HG03571 (cell line): ENCODE results near the gene FAM118B.

Experiments
- ATAC-seq: cut with Tn5 transposase; IDR thresholded peaks from one replicate; pipeline ENCODE4 v1.9.1; 2021; ENCODE audit not compliant: unreplicated experiment

FAM118B gene

DNA sequence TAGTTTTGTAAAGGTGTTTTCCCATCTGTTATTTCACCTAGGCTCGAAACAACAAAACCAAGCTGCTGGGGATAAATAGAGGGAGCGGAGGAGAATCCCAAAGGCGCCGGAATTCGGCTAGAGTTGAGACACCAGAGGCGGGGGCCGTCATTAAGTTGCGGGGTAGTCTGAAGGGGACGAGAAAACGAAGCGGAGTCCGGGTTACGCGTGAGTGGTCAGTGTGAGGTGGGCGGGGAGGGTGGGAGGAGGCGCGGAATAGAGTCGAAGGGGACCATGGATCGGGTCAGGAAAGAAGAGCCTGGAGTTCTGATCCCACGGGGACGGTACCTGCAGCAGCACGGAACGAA is 56.8 kb downstream of the FAM118B start:
- ATAC-seq: no peak

DNA sequence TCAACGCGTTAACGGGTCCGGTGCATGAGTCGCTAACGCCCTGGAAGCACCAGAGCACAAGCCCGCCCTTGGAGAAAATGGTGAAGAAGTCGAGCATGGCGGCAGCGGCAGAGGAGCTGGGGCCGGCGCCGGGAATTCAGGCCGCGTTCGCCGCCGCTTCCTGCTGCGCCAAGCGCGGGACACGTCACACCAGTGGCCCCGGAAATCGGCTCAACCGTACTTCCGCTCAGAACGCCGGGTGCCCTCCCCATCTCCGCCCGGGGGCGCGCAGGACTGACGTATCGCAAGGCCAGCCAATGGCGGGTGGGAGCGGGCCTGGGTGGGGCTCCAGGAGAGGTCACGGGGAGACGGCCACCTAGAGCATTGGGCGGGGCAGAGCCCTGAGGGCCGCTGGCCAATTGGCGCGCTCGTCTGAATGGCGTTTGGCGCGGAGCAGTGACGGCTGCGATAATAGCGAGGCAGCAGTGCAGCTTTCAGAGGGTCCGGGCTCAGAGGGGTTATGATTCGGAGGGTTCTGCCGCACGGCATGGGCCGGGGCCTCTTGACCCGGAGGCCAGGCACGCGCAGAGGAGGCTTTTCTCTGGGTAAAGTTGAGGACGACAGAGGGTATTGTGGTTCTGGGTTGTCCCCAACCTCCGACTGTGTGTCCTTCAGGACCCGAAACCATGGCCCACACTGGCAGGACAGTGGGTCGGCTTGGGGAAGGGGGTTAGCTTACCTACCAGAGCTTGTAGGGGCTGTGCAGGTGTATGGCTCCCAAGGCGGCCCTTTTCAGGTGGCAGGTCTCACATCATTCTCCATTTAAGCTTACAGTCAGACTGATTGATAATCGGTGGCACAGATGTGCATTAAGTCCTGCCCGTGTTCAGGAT is 57.4 kb downstream of the FAM118B start, which contains the start of the genes FOXRED1 and SRPRA:
Gene FOXRED1, plus strand, starts transcription at position 447 of the 872 bp plus-strand sequence. Its CDS starts 53 bp downstream, at position 500.
Gene SRPRA, minus strand, starts transcription at position 188 of the 872 bp plus-strand sequence. Its CDS starts 91 bp downstream, at position 97.
- ATAC-seq: peak; percentile 99

DNA sequence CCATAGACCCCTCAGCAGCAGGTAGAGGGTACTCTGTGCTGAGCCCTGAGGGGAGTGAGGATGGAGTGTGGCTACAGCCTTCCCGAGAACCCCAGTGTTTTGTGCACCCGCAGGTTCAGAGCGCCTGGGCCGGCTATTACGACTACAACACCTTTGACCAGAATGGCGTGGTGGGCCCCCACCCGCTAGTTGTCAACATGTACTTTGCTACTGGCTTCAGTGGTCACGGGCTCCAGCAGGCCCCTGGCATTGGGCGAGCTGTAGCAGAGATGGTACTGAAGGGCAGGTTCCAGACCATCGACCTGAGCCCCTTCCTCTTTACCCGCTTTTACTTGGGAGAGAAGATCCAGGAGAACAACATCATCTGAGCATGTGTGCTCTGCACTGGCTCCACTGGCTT is 65.7 kb downstream of the FAM118B start:
- no peak for ATAC-seq

DNA sequence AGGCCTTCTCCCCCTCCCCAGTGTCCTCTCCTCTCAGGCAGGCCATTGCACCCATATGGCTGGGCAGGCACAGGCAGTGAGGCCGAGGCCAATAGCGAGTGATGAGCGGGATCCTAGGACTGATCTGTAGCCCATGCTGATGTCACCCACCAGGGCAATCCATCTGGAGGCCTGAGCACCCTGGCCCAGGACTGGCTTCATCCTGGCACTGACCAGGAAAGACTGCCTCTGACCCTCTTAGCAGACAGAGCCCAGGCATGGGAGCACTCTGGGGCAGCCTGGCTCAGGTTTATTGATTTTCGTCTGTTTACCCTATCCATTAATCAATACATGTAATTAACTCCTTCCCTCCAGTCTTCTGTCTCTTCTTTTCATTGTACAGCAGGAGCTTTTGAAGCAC is 66.2 kb downstream of the FAM118B start:
- ATAC-seq: no peak

DNA sequence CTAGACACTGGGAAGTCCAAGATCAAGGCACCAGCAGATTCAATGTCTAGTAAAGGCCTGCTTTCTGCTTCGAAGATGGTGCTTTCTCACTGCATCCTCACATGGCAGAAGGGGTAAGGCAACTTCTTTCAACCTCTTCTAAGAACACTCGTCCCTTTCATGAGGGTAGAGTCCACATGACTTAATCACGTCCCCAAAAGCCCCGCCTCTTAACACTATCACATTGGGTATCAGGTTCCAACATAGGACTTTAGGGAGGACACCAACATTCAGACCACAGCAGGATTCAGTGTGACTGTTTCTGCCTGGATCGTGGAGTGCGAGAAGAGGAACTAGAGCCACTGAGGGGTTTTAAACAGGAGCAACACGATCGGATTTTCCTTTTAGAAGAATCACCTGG is 67.6 kb downstream of the FAM118B start:
- ATAC-seq: no peak

DNA sequence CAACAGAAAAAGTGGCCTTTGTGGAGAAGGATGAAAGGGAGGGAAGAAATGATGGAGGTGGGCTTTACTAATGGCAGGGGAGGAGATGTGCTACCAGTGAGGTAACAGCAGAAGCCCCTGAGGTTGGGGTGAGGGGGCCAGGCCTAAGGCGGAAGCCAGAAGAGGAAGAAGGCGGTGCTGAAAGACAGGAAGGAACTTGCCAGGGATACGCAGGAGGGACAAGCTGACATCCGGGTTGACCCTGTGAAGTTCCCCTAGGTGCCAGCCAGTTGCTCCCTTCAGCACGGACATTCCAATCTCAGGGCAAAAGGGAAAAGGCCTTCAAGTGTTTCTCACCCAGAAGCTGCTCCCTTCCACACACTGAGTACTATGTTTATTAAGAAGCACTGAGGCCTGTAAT is 69.0 kb downstream of the FAM118B start:
- no peak for ATAC-seq

DNA sequence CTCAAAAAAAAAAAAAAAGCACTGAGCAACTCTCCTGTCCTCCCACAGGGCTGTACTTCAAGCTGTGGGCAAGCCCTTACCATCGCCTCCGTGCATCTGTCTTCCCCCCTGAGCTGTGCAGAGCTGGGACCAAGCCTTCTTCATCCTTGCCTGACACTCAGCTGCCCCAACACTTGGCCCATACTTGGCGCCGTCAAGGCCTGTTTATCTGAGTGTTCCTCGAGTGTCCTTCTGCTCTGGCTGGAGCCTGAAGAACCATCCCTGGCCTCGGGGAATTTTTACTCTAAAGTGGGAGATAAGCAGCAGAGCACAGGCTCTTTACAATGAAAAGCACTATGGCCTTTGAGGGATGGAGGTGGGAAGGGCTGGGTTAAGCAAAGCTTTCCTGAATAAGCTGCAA is 69.7 kb downstream of the FAM118B start:
- ATAC-seq: no peak

DNA sequence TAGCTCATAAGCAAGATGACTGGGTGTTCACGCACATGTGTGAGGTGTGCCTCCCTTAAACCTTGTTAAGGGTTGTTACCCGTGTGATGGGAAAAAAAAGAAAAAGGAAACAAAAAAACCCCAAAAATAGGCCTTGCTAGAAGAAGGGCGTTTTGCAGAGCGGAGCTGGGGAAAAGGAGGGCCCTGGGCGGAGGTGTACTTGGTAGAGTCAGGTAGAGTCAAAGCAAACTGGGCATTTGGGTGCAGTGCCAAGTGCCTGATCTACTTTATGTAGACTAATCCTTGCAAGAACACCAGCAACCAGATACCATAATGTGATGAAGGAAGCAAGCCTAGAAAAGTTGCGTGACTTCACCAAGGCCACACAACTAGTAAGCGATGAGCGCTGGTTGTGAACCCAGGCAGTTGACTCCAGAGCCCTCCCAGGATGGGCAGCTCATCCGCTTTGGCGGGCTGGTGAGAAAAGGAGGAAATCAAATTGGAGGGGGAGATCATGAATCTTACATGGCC is 70.1 kb downstream of the FAM118B start:
- ATAC-seq: no peak

DNA sequence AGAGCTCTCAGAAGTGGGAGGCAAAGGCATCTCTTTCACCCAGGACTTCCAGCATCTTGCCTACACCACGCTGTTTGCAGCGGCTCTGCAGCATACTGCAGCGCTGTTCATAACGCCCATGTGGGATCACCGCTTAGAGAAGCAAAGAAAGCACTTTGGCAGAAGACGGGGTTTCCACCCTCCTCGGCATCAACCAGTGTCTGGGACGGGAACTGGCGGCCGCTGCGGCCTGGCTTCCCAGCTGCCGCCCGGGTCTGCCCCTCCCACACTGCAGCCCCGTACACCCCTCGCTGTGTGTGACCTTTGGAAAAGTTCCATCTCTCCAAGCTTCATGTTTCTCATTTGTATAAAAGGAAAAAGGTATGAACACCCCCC is 70.8 kb downstream of the FAM118B start:
- ATAC-seq: no peak

DNA sequence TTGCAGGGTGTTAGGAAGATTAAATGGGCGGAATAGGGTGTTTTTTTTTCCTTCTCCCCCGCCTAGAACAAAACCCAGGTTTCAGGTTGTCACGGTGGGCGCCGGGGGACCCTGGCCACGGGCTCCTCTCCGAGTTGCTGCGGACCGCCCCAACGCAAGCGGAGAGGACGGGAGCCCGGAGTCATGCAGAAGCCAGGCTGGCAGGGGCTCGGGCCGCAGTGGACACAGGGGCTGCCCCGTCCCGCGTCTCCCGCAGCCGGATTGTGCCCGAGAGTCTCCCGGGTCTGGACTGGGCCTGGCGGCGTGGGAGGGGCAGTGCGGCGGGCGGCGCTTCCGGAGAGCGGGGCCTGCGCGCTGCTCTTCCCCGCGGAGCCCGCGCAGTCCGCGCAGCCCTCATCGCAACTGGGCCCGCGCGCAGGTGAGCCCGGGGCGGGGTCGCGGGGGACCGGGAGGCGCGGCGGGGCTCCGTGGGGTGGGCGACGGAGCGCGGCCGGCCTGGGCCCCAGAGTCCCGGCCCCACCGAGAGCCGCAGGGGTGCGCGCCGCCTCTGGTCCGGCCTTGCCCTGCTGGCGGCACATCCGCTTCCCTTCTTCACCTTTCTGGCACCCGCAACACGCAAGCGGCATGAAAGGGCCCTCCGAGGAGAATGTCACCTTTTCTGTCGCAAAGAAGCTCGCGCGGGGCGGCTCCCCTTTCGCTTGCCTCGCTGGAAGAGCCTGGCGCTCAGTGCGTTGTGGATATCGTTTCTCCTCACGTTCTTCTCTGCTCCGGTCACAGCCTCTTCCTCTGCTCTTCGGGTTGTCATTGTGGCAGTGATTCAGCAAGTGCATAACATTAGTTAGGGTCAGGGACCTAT is 71.4 kb downstream of the FAM118B start, which contains the start of gene TIRAP:
Gene TIRAP, plus strand, starts transcription at position 358 of the 856 bp plus-strand sequence. CDS start 7,802 bp downstream, outside the sequence.
- peak; percentile 62 for ATAC-seq

DNA sequence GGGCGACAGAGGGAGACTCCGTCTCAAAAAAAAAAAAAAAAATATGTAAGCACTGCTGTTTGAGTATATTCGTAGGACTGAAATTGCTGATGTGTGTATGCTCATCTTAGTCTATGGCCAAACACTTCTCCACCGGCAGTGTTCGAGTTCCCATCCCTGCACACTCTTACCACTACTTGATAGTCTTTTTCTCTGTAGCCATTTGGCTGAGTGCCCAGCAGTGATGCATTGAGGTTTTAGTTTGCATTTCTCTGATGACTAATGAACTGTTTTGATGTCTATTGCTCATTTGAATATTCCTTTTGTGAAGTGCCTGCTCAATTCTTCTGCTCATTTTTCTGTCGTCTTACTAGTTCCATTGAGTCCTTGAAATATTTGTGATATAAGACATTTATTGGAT is 73.2 kb downstream of the FAM118B start:
- ATAC-seq: peak; percentile 45

DNA sequence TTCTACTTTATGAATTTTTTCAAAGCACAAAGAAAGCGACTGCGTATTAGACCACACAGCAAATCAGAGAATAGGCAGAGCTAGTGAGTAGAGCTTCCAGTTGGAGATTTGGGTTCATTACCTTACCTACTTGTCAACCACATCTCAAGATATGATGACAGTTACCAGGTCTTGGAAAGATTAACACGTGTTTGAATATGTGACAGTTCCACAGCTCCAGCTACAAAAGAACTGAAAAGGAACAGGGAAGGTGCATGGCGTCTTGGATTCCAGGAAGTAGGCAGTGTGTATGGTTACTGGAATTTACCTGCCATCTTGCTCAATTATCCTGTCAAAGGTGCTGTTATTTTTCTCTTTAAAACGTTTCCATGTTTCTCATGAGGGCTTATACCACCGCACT is 76.7 kb downstream of the FAM118B start:
- no peak for ATAC-seq

DNA sequence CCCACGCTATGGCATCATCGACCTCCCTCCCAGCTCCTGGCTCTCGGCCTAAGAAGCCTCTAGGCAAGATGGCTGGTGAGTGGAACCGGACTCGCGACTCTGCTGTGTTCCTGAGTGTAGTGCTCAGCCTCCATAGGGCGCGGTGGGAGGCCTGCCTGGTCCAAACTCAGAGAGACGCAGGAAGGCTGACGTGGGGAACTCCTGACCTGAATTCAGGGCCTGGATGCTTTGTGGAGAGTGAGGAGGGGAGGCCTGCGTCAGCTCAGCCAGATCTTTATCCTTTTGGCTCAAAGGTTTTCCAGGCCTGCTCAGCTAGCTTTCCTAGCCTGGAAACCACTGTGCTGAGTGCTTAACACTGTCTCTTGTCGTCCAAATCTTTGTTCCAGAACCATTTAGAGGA is 79.3 kb downstream of the FAM118B start:
- no peak for ATAC-seq

DNA sequence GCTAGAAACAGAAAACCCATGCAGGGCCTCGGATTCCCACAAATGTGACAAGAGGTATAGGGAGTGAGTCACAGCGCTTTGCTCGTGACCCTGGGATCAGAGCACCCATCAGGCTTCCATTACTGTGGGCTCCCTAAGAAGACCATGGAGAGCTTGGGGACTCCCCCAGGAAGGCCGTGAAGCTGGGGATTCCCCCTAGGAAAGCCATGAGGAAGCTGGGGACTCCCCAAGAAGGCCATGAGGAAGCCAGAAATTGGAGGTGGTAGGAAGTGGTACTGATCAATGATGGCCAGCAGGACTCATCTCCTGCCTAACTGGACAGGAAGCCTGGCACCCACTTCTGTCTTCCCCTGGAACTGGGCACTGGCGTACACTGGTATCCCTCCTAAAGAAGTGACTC is 82.1 kb downstream of the FAM118B start:
- no peak for ATAC-seq

DNA sequence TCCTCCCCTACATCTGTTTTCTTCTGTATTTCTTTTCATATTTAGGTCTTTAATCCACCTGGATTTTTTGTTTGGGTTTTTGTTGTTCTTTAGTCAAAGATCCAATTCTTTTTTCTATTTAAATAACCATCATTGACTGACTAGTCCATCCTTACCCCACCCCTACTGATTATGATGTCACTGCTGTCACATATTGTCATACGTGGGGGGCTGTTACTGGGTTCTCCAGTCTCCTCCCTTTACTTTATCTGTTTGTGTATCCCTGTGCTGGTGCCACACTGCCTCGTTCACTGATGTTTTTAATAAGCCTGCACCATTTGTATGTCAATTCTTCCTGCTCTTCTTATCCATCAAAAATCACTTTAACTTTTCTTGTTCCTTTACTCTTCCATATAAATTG is 85.4 kb downstream of the FAM118B start:
- ATAC-seq: no peak

DNA sequence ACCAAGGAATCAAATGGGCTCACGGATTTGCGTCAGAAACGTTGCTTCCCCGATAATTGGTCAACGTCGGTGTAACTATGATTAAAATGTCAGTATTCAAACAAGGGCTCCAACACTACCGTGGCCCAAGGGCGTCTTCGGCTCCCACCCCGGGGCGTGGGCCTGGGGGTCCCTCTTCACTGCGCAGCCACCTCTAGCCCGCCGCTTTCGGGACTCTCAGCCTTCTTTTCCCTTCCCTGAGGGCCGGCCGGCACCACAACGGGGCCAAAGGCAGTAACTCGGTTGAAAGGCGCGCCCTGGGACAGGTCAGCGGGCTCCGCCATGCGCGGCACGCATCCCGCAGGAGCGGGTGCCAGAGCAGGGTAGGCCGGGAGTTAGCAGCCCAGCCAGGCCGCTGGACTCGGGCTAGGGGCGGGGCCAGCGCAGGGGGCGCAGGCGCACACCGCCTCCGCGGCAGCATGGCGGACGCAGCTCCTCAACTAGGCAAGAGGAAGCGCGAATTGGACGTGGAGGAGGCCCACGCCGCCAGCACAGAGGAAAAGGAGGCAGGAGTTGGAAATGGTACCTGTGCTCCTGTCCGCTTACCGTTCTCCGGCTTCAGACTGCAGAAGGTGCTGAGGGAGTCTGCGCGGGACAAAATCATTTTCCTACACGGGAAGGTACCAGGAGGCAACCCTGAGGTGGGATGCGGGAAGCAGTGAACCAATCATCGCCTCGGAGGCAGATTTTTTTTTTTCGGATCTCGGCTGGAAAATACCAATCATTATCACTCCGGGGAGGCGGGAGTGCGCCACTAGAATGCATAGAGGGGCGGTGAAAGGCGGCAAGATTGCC is 92.3 kb downstream of the FAM118B start, which contains the start of gene DCPS:
Gene DCPS, plus strand, starts transcription at position 438 of the 834 bp plus-strand sequence. Its CDS starts 21 bp downstream, at position 459.
- ATAC-seq: peak; percentile 90

DNA sequence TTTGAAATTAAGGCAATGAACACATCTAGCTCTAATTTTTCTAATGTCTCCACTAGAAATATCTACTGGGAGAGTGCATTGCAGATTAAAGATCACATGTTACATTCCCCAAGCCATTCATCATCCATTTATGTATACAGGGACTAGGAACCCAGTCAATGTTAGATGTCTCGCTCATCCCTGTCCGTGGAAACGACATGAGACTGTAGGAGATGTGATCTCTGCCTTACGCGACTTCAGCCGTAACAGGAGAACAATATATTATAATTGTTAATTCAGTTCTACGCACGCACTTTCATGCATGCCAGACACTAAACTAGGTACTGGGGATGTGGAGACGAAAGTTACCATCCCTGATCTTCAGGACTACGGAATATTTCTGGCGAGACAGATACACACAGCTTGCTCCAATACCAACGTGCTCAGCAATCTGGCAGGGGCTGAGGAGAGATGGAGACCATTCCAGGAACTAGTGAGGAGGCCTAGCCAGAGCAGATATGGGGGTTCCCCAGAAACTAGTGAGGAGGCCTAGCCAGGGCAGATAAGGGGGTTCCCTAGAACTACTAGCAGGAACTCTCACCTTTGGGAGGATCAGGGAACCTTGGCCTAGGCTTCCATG is 93.0 kb downstream of the FAM118B start:
- ATAC-seq: peak; percentile 1

DNA sequence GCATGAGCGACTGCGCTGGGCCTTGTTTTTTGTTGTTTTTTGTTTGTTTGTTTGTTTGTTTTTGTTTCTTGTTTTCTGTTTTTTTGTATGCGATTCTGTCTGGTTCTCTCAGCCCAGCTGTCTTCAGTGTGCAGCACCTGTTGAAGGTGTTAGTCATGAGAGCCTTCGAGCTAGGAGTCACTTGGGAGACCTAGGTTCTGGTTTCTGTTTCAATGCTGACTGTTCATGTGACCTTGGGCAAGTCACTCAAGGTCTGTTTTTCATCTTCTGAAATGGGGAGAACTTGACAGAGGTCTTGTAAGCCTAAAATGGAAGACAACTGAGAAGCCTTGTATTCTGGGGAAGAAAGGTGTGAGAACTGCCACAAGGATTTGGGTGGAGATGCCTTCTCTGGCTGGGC is 94.1 kb downstream of the FAM118B start:
- peak; percentile 35 for ATAC-seq

DNA sequence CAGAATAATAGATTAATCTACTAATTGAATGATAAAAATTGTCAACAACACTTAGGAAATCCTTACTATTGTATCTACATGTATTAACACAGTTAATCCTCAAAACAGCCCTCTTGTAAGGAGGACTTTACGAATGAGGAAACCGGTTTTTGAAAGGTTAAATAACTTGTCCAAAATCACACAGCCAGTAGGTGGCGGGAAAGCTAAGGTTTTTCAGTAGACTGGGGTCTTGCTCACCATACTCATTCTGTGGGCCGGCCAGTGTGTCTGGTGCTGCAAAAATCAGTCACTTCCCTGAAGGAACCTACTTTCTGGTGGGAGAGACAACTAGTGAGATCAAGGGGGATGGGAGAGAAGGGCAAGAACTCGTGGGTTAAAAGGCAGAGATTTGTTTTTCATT is 96.1 kb downstream of the FAM118B start:
- ATAC-seq: no peak

DNA sequence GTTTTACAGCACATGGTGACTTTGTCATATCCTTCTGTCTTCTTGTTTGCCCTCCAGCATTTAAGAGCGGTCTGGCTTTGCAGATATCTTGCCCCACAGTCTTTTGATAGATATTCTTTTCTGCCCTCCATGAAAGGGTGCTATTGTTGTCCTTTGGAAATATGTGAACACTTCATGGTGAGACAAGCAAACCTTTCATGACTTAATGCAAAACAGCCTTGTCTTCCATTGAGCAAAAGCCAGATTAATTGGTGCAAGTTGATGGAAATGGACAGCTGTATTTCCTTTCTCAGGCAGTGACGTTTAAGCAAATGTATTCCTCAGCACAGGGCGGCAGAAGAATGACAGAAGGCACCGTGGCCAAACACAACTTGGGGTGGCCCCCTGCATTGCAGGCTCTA is 96.7 kb downstream of the FAM118B start:
- no peak for ATAC-seq
